ENCODE data around the gene C1QB. TPM values are rescaled to one million over a fixed set of nuclear protein-coding genes. Genes with fewer than 3 reads are reported as not detected.
A peak's percentile ranks its signal among the peaks of the same experiment; 100 is the strongest.

C1QB gene
- total and polyA plus RNA-seq, 7 donors: 82.0 to 843 (median 367) TPM

DNA sequence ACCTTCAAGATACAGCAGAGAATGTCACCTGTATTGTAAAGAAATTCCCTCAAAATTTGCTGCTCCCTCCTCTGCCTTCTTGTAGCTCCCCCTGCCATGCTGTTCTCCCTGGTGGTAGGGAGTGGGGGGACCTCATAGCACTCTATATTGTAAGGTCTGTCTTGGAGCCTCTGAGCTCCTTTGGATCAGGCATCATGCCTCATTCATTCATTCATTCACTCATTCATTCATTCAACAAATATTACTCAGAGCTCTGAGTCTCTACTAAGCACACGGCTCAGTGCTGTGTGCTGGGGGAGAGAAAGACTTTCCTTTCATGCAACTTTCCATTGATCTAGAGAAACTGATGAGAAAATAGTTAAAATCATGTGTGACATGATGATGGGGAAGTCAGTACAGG lies 30.5 kb downstream of the C1QB start:
- Histone ChIP-seq H3K27me3 (peaks cover 0 to 15% (median 0%) of the 10 kb centered on the region in 3 donors), H3K4me3 (no peak overlapping the region), H3K27ac (no peak overlapping the region), H3K4me1 (peaks cover 0 to 7% (median 0%) of the 10 kb centered on the region in 4 donors), H3K9me3 (no peaks in the 10 kb centered on the region), H3K36me3 (no peaks in the 10 kb centered on the region)
- TF ChIP-seq CTCF (IDR thresholded peaks at IDR 0.05) (no peak), EP300 (IDR thresholded peaks at IDR 0.05) (no peak), POLR2A (IDR thresholded peaks at IDR 0.05) (no peak)
- 85 to 87% methylated on average over 1 of the region's 1 CpG for WGBS, 2 donors
- no peak for DNase-seq
- intact Hi-C loops (cut with DNase I): no loop called here

- intact Hi-C loops (cut with DNase I): no loop called here
- no peak for DNase-seq
- H3K4me1 ChIP-seq: peaks cover 0 to 7% (median 0%) of the 10 kb centered on the region in 4 donors
- H3K27ac ChIP-seq: no peak overlapping the region
- H3K36me3 ChIP-seq: no peaks in the 10 kb centered on the region
- peaks cover 0 to 19% (median 0%) of the 10 kb centered on the region in 3 donors for H3K27me3 ChIP-seq
- no peak overlapping the region for H3K4me3 ChIP-seq
- no peak for TF ChIP-seq CTCF (IDR thresholded peaks at IDR 0.05)
- TF ChIP-seq POLR2AphosphoS5 (IDR thresholded peaks at IDR 0.05): no peak
- TF ChIP-seq POLR2A (IDR thresholded peaks at IDR 0.05): no peak
- no peak for TF ChIP-seq EP300 (IDR thresholded peaks at IDR 0.05)
- WGBS, 2 donors: 70 to 88% methylated on average over 10 of the region's 10 CpGs
- no peaks in the 10 kb centered on the region for H3K9me3 ChIP-seq
Observed at GRCh38 chr1:22685591-22686059, 32.6 kb downstream of the C1QB start.

DNA sequence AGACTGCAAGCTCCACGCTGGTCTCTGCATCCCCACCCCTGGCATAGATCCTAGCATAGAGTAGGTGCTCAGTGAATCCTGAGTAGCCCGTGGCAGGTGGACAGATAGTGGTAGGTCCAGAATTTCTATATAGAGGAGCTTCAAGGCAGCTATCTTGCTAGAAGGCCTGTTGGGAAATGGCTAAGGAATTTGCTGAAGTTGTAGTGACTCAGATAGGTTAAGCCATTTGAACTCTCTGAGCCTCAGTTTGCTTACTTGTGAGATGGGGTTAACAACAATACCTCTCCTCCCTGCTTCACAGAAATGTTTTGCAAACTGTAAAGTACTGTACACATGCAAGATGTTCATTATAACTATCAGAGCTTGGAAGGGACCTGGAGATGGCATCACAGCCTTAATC lies 34.2 kb downstream of the C1QB start:
- intact Hi-C loops (cut with DNase I): no loop called here
- DNase-seq: no peak
- no peak for TF ChIP-seq CTCF (IDR thresholded peaks at IDR 0.05)
- no peak for TF ChIP-seq EP300 (IDR thresholded peaks at IDR 0.05)
- TF ChIP-seq POLR2A (IDR thresholded peaks at IDR 0.05): no peak
- TF ChIP-seq POLR2AphosphoS5 (IDR thresholded peaks at IDR 0.05): no peak

DNA sequence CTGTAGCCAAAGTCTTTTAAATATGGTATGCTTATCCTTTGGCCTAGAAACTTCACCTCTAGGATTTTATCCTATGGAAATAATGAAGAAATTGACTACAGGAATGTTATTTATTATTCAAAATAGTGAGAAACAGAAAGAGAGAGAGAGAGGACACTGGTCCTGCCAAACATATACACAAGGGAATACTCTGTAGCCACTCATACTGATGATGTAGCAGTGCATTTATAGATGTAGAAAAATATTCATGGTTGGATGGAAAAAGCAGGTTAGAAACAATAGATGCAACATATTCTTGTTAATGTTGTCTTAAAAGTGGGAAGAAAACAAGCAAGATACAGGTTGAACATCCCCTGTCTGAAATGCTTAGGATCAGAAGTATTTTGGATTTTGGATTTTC lies 35.4 kb downstream of the C1QB start:
- no peak overlapping the region for H3K27ac ChIP-seq
- peaks cover 0 to 19% (median 0%) of the 10 kb centered on the region in 3 donors for H3K27me3 ChIP-seq
- no peaks in the 10 kb centered on the region for H3K9me3 ChIP-seq
- no peaks in the 10 kb centered on the region for H3K36me3 ChIP-seq
- intact Hi-C loops (cut with DNase I): no loop called here
- H3K4me1 ChIP-seq: peaks cover 0 to 7% (median 0%) of the 10 kb centered on the region in 4 donors
- no peak overlapping the region for H3K4me3 ChIP-seq
- no peak for DNase-seq
- TF ChIP-seq EP300 (IDR thresholded peaks at IDR 0.05) (no peak), CTCF (IDR thresholded peaks at IDR 0.05) (no peak), POLR2A (IDR thresholded peaks at IDR 0.05) (no peak)

More for the DNA sequence above, 34.2 kb downstream of the C1QB start:
- Histone ChIP-seq H3K27ac (no peak overlapping the region), H3K4me1 (peaks cover 0 to 7% (median 0%) of the 10 kb centered on the region in 4 donors), H3K9me3 (no peaks in the 10 kb centered on the region), H3K27me3 (peaks cover 0 to 19% (median 0%) of the 10 kb centered on the region in 3 donors), H3K4me3 (no peak overlapping the region), H3K36me3 (no peaks in the 10 kb centered on the region)
- 88% methylated on average over 2 of the region's 2 CpGs for WGBS, 2 donors

DNA sequence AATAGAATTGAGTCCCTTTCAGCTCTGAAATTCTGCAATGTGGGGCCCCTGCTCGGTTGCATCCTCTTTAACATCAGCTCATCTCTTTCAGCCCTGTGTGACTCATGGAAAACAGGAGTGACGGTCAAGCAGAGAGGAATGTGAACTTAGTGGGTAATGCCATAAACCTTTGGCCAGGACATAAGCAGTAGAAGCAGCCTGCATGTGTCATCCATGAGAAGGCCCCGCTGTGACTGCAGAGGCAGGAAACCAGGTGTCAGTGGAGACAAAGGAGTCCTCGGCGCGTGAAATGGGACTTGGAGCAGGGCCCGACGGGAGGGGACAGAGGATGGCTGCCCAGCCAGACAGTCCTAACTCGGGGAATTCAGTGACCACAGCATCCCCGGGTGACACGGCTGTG lies 36.5 kb downstream of the C1QB start:
- H3K4me1 ChIP-seq: peaks cover 0 to 7% (median 0%) of the 10 kb centered on the region in 4 donors
- intact Hi-C loops (cut with DNase I): no loop called here
- peaks cover 0 to 19% (median 0%) of the 10 kb centered on the region in 3 donors for H3K27me3 ChIP-seq
- TF ChIP-seq CTCF (IDR thresholded peaks at IDR 0.05) (no peak), POLR2AphosphoS5 (IDR thresholded peaks at IDR 0.05) (no peak), EP300 (IDR thresholded peaks at IDR 0.05) (no peak), POLR2A (IDR thresholded peaks at IDR 0.05) (no peak)
- no peak overlapping the region for H3K4me3 ChIP-seq
- 49 to 63% methylated on average over 11 of the region's 11 CpGs for WGBS, 2 donors
- peak; percentile 75 for DNase-seq
- no peaks in the 10 kb centered on the region for H3K36me3 ChIP-seq
- H3K9me3 ChIP-seq: no peaks in the 10 kb centered on the region
- H3K27ac ChIP-seq: no peak overlapping the region

Data from sigmoid colon (tissue), 7 donors.